GM11168 (cell line): ENCODE data around the gene PRKAR2A.
"Not testable (repeated sequence)": the region's sequence is repeated elsewhere in the genome, so short reads cannot be mapped to it uniquely, and the experiment has no call there.

ENCODE experiments used
- in situ Hi-C: fragments of 300-500 bp; cut with MboI; formaldehyde crosslinking; loops from one replicate; pipeline ENCODE4 v1.12.0; 2022; ENCODE audit warnings: low sequenced_read_pairs; ENCODE audit not compliant: unreplicated experiment

The PRKAR2A gene

DNA sequence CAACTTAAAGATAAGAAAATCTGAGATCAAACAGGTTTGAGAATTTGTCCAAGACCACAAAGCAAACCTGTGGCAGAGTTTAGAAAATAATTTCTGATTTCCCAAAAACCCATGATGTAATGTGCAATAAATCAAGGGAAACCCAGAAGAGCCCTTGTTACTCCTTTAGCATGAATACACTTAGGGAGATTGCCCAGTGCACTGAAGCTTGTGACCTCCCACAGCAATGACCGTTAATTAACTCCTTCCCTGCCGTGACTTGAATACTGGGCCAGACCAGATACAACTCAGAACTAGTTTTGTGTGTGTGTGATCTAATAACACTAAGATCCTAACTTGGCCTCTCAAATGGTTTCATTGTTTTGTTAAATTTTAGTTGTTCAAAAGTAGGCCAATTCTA is 2.5 kb downstream of the PRKAR2A start:
- in situ Hi-C loops = no loop called here

DNA sequence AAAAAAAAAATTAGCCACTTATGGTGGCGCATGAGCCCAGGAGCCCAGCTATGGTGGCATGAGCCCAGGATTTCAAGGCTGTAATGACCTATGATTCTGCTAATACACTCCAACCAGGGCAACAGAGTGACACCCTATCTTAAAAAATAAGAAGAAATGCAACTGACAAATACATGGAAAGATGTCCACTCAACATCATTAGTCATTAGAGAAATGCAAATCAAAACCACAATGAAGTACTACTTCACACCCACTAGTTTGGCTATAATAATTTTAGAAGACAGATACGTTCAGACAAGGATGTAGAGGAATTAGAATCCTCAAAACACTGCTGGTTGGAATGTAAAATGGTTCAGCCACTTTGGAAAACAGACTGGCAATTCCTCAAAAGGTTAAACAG is 10.5 kb downstream of the PRKAR2A start:
- in situ Hi-C loops = no loop called here

DNA sequence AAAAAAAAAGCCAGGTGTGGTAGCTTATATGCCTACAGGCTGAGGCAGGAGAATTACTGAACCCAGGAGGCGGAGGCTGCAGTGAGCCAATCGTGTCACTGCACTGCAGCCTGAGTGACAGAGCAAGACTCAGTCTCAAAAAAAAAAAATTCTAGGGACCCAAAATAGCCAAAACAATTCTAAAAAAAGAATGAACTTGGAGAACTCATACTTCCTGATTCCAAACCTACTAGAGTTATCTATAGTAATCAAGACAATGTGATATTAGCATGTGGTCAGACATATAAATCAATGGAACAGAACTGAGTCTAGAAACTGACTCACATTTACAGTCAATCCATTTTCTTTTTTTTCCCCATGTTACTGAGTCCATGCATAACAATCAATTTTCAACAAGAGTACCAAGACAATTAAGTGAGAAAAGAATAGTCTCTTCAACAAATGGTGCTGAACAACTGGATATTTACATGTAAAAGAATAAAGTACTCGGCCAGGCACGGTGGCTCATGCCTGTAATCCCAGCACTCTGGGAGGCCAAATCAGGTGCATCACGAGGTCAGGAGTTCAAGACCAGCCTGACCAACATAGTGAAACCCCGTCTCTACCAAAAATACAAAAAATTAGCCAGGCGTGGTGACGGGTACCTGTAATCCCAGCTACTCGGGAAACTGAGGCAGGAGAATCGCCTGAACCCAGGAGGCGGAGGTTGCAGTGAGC is 11.9 kb downstream of the PRKAR2A start:
- in situ Hi-C loops = no loop called here

DNA sequence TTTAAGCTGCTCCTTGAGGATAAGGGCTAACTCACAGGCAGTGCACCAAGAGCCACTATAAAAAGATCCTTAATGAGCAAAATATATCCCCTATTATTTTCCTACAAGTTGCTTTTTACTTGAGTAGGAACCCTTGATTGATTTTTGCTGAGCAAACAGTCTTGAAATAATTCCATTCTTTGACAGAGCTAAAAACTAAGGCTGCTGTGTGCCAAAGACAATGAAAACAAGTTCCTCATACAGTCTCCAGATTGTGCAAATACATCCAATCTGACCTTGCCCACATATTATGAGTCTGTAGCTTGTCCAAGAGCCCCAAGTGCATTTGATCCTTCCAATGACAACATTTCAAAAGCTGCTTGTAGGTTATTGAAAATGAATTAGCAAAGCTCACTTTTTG is 15.0 kb downstream of the PRKAR2A start:
- in situ Hi-C loops = no loop called here

DNA sequence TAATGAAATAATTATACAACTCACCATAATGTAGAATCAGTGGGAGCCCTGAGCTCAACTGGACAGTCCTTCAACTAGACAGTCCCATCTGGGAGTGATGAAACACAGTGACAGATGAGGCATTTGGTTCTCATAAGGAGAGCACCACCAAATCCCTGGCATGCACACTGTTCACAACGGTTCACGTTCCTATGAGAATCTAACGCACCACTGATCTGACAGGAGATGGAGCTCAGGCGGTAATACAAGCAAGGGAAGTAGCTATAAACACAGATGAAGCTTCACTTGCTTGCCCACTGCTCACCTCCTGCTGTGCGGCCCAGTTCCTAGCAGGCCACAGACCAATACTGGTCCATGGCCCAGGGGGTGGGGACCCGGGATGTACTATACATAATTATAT is 17.0 kb downstream of the PRKAR2A start:
- in situ Hi-C loops = no loop called here

DNA sequence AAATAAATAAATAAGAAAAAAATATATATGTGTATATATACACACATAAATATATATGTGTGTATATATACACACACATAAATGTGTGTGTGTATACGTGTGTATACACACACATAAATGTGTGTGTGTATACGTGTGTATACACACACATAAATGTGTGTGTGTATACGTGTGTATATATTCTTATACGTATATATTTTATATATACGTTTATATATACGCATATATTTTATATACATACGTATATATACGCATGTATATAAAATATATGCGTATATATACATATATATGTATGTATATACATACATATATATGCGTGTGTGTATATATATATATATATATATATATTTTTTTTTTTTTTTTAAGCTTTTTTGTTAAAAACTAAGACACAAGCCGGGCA is 18.1 kb downstream of the PRKAR2A start:
- in situ Hi-C loops = not testable (repeated sequence)

DNA sequence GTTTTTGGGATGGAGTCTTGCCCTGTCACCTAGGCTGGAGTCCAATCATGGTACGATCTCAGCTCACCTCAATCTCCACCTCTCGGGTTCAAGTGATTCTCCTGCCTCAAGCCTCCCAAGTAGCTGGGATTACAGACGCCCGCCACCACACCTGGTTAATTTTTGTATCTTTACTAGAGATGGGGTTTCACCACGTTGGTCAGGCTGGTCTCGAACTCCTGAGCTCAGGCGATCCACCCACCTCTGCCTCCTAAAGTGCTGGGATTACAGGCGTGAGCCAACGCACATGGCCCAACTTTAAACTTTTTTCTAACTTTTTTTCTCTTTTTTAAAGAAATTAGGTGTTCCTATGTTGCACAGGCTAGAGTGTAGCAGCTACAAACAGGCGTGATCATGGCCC is 19.8 kb downstream of the PRKAR2A start:
- in situ Hi-C loops = not testable (repeated sequence)

DNA sequence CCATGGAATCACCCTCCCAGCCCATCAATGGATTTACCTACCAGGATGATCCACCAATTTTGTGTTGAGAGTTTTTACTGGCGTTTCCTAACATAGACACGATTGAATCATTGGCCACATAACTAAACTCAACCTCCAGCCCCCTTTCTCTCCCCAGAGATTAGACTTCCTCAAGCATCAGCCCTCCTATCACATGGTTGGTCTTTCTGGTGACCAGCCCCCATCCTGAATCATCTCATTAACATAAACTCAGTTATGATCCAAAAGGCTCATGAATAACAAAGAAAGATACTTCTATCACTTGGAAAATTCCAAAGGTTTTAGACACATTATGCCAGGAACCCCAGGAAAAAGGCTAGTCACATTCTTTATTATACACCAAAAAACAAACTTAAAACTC is 21.2 kb downstream of the PRKAR2A start:
- in situ Hi-C loops = no loop called here

DNA sequence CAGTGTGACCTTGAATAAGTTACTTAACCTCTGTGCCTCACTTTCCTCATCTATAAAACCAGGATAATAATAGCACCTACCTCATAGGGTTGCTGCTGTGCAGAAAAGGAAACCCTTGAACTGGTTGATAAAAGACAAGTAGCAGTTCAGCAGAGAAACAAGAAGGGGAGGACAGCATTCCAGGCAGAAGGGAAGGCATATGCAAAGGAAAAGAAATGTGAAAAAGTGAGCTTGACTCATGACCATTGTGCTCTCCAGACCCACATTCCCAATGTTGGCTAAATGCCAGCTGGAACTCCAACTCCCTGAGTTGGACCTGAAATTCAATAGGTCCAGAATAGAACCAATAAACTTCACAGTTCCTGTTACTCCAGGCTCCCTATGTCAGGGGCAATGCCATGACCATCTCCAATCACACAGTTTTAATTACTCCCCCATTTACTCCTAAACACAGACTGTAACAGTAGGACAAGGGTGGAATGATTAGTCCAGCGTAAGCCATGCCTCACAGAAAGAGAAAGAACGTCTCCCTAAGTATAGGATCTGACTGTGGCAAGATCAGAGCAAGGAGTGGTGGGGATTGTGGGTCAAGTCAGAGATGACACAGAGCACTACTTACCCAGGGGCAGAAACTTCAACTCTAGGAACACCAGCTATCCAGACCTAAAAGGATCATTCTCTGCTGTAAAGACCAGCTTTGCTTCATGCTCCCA is 26.9 kb downstream of the PRKAR2A start:
- in situ Hi-C loops = no loop called here

DNA sequence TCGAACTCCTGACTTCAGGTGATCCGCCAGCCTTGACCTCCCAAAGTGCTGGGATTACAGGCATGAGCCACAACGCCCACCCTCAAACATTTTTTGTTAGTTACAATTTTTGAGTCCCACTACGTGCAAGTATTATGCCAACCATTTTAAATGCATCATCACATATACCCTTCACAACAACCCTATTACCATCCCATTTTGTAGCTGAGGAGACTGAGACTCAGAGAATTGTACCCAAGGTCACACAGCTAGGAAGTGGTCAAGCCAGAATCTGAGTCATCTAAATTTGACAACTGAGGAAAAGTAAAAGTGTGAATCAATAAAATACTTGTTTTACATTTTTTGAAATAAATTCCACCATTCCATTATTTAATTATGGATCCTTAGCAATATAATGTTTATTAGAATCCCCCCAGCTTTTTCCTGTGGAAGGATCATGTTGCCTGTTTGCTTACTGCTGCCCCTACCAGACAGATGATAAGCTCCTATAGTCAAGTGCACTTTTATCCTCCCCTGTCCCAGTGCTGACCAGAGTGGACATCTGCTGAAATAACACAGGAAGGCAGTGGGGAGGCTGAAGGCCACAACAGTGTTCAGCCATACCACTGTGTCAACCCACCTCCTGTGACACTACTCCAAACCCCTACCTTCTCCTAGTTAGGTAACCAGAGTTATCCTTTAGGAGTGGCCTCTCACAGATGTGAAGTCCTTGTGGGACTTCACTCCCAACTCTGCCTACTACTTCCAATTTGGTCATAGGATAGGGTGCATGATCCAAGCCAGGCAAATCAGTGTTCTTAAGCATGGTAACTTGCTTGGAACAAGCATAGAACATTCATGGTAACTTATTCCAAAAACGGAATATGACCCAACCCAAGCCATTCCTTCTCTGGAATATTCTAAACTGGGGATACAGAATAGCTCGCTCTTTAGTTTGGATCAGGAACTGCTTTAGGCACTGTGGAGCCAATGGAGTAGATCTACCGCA is 28.1 kb downstream of the PRKAR2A start:
- in situ Hi-C loops = no loop called here

DNA sequence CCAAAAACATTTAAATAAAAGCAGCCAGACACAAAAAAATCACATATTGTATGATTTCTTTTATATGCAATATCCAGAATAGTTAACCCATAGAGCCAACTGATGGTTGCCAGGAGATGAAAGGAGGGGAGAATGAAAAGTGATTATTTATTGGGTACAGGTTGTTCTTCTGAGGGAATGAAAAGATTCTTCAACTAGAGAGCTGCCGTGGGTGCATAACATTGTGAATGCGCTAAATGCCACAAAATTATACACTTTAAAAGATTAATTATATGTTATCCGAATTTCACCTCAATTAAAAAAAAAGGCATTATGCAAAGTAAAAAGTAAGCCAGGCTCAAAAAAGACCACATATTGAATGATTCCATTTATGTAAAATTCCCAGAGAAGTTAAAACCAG is 36.1 kb downstream of the PRKAR2A start:
- in situ Hi-C loops = no loop called here

DNA sequence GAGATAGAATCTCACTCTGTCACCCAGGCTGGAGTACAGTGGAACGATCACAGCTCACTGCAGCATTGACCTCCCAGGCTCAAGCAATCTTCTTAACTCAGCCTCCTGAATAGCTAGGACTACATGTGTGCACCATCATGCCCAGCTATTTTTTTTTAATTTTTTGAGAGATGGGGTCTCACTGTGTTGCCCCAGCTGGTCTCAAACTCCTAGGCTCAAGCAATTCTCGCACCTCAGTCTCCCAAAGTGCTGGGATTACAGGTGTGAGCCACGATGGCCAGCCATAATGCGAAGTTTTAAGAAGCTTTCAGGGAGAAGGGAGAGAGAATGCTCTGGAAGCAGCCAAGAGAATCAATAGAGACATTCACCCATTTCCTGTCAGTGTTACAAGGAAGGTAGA is 42.7 kb downstream of the PRKAR2A start:
- in situ Hi-C loops = no loop called here

DNA sequence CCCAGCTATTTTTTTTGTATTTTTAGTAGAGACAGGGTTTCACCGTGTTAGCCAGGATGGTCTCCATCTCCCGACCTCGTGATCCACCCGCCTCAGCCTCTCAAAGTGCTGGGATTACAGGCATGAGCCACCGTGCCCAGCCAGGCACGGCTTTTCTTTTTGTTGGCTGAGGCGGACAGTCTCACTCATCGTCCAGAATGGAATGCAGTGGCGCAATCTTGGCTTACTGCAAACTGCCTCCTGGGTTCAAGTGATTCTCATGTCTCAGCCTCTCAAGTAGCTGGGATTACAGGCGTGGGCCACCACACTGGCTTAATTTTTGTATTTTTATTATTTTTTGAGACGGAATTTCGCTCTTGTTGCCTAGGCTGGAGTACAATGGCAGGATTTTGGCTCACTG is 46.8 kb downstream of the PRKAR2A start:
- in situ Hi-C loops = not testable (repeated sequence)

DNA sequence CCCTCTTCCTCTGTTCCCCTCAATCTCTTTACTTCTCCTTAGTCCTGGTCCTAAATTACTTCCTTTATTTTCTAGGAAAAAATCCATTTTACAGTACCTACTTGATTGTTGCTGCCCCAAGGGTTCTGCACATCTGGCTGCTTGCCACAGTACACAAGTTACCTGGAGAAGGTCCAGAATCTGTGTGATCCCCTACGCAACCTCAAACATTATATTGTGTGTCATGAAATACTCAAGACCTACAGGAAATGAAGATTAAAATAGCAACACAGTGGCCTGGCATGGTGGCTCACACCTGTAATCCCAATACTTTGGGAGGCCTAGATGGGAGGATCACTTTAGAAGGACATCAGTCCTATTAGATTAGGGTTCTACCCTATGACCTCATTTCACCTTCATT is 48.7 kb downstream of the PRKAR2A start:
- in situ Hi-C loops = no loop called here

DNA sequence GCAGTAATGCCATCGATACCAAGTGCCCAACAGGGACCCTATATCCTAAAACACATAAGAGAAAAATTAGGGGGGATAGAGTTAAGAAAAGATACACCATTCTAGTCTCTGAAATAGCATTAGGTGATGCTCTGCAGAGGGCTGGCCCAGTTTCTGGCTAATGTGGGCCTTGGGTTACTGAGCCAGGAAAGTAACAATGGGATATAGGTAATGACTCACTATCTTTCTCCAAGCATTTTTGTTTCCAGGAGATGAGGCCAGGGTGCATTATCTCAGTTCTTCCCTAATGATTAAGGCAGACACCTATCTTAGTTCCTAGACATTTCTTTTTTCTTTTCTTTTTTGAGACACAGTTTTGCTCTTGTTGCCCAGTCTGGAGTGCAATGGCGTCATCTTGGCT is 50.0 kb downstream of the PRKAR2A start:
- in situ Hi-C loops = no loop called here

DNA sequence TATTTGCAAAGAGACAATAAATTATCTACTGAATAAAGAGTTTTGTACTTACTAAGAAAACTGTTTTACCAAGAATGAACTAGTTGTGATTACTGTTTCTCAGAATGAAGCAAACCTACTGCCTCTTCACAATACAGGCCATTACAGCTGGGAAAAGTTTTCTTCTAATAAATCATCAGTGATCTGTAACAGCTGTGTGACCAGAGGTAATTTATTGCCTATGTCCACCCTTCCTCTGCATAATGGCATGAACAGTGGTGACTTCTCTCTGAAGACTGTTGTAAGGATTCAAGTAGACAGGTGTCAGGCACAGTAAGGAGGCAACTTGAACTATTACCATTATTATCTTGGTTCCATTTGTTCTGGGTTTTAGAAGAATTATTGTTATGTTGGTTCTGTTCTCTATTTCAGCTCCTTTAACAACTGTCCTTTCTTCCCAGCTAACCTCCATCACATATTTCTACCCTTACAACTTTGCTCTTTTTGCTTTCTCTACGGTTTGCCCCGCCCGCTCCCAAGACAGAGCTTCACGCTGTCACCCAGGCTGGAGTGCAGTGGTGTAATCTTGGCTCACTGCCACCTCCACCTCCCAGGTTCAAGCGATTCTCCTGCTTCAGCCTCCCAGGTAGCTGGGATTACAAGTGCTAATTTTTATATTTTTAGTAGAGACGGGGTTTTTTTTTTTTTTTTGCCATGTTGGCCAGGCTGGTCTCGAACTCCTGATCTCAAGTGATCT is 51.5 kb downstream of the PRKAR2A start:
- in situ Hi-C loops = no loop called here

DNA sequence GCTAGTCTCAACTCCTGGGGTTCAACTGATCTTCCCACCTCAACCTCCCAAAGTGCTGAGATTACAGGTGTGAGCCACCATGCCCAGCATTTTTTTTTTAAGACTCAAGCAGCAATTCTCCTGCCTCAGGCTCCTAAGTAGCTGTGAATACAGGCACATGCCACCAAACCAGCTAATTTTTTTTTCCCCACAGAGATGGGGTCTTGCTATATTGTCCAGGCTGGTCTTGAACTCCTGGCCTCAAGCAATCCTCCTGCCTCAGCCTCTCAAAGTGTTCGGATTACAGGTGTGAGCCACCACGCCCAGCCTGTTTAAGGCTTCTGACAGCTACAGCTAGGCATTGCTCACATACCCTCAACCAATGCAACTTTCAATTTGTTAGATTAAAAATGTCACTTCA is 54.2 kb downstream of the PRKAR2A start:
- in situ Hi-C loops = not testable (repeated sequence)

DNA sequence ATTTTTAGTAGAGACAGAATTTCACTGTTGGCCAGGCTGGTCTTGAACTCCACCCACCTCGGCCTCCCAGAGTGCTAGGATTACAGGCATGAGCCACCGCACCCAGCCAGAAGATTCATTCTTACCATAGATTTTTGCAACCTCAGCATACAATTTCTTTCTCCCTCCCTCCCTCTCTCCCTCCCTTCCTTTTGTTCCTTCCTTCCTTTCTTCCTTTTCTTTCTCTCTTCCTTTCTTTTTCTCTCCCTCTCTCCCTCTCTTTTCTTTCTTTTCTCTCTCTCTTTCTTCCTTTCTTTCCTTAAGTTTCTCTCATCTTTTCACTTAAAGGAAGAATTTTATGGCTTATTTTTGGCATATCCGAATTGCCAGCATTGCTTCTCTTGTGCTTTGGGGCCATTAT is 58.0 kb downstream of the PRKAR2A start:
- in situ Hi-C loops = no loop called here

DNA sequence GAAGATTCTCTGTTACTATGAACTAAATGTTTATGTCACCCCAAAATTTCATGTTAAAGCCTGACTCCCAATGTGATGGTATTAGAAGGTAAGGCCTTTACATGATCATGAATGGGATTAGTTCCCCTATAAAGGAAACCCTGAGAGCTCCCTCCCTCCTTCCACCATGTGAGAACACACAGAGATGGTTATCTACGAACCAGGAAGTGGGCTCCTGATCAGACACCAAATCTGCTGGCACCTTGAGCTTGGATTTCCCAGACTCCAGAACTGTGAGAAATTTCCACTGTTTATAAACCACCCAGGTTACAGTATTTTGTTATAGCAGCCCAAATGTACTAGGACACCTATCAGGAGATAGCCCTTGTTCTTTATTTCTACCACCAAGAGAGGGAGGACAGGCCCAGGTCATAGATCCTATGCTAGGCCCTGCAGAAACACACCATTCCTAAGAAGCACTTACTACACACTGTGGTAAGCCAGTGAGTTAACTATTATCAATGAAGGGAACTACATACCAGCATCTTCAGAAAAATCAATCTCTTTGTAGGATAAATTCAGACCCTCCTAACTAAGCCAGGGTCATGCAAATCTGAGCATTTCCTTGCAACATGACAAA is 59.0 kb downstream of the PRKAR2A start:
- in situ Hi-C loops = no loop called here
